PC-9 (cell line): Measurements from ENCODE around the gene C2orf69. TPM values are rescaled to one million over a fixed set of nuclear protein-coding genes. Genes with fewer than 3 reads are reported as not detected.

Experiments
- BruUV-seq: library from RNA; stranded (reverse); fragments of 400-500 nt; replicated peaks from 2 replicates; lab custom pipeline; 2021; lab: Mats Ljungman, UMichigan
- CTCF ChIA-PET: fragments of 300-600 bp; sonication (Branson Sonifier 250); formaldehyde crosslinking; loops from one replicate; lab custom pipeline; 2022; ENCODE audit warnings: antibody characterized with exemption; lab: Charles Lee
- POLR2A ChIA-PET: fragments of 300-600 bp; sonication (Branson Sonifier 250); formaldehyde crosslinking; loops from one replicate; lab custom pipeline; 2022; ENCODE audit warnings: antibody characterized with exemption; ENCODE audit not compliant: unreplicated experiment; lab: Charles Lee
- DNase-seq, 2 experiments: peaks; one replicate each; pipeline versions ENCODE4 v3.0.0 to v3.0.0-alpha.2; 2015 to 2022; ENCODE audit warnings: mixed read lengths in 1 of 2
- H2AFZ ChIP-seq: fragments of 200-600 bp; sonication (generic); 2 replicates; pipeline ENCODE4 v1.8.1; 2017; ENCODE audit warnings: antibody characterized with exemption
- H3F3A ChIP-seq: fragments of 200-600 bp; sonication (generic); 2 replicates; pipeline ENCODE4 v1.8.1; 2017; ENCODE audit warnings: antibody characterized with exemption, mild to moderate bottlenecking, low read depth; ENCODE audit not compliant: insufficient read depth
- H3K27ac ChIP-seq: fragments of 200-600 bp; sonication (generic); 2 replicates; pipeline ENCODE4 v1.6.1; 2016; ENCODE audit warnings: mixed run types
- H3K27me3 ChIP-seq: fragments of 200-600 bp; sonication (generic); 2 replicates; pipeline ENCODE4 v1.6.1; 2016; ENCODE audit warnings: low read depth, mixed run types; ENCODE audit not compliant: insufficient read depth
- H3K36me3 ChIP-seq: fragments of 200-600 bp; sonication (generic); 2 replicates; pipeline ENCODE4 v1.6.1; 2016; ENCODE audit warnings: low read depth, mixed run types
- H3K4me1 ChIP-seq: fragments of 200-600 bp; sonication (generic); replicated peaks from 2 replicates; pipeline ENCODE4 v1.6.1; 2016; ENCODE audit warnings: mixed run types; ENCODE audit not compliant: insufficient read depth
- H3K4me2 ChIP-seq: fragments of 200-600 bp; sonication (generic); 2 replicates; pipeline ENCODE4 v1.6.1; 2017; ENCODE audit warnings: mixed run types
- H3K4me3 ChIP-seq: fragments of 200-600 bp; sonication (generic); 2 replicates; pipeline ENCODE4 v1.6.1; 2016; ENCODE audit warnings: mixed run types
- H3K79me2 ChIP-seq: fragments of 200-600 bp; sonication (generic); 2 replicates; pipeline ENCODE4 v1.6.1; 2017; ENCODE audit warnings: low read depth, mixed run types
- H3K9me2 ChIP-seq: fragments of 200-600 bp; sonication (generic); 2 replicates; pipeline ENCODE4 v1.8.1; 2017; ENCODE audit warnings: mild to moderate bottlenecking; ENCODE audit not compliant: insufficient read depth
- H3K9me3 ChIP-seq: fragments of 200-600 bp; sonication (generic); 2 replicates; pipeline ENCODE4 v1.8.1; 2016; ENCODE audit warnings: low read depth; ENCODE audit not compliant: insufficient read depth
- H4K20me1 ChIP-seq: fragments of 200-600 bp; sonication (generic); 2 replicates; pipeline ENCODE4 v1.8.1; 2017; ENCODE audit not compliant: insufficient read depth
- CTCF ChIP-seq: fragments of 200-600 bp; sonication (generic); conservative IDR thresholded peaks from 2 replicates; pipeline ENCODE4 v1.6.1; 2017; ENCODE audit warnings: mixed run types, antibody characterized with exemption, mild to moderate bottlenecking, moderate library complexity
- EZH2 ChIP-seq: fragments of 200-600 bp; sonication (generic); IDR thresholded peaks from 2 replicates; pipeline ENCODE4 v1.8.0; 2017; ENCODE audit warnings: antibody characterized with exemption, low read depth
- intact Hi-C: fragments of 100-400 bp; cut with micrococcal nuclease; formaldehyde crosslinking; loops from one replicate; pipeline ENCODE4 v1.10.0; 2022; ENCODE audit not compliant: unreplicated experiment
- total RNA-seq: library from RNA; stranded (reverse); gene quantifications from 2 replicates; pipeline ENCODE4 v1.2.3, GENCODE V29; 2021

C2orf69 gene
- total RNA-seq, 1 experiment from 2014 or later: 14.1 TPM

DNA sequence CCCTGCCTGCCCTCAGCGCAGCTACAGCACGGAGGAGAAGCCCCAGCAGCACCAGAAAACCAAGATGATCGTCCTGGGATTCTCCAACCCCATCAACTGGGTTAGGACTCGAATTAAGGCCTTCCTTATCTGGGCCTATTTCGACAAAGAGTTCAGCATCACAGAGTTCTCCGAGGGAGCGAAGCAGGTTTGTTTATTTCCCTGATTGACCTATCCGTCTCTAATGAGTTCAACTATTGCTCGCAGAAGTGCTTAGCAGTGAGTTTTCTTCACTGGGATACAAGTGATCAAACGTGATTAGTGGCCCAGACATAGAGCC lies 44.9 kb downstream of the C2orf69 start:
- Histone ChIP-seq H3K9me3 (no peaks in the 10 kb centered on the region), H3K4me2 (peak overlapping the region; percentile 88)

GRCh38 chr2:199958014-199958413 lies 46.9 kb downstream of the C2orf69 start:
- Histone ChIP-seq H3K27me3 (no peaks in the 10 kb centered on the region), H3K79me2 (peaks cover 63% of the 10 kb centered on the region), H3K9me3 (no peaks in the 10 kb centered on the region), H3K9me2 (no peaks in the 10 kb centered on the region), H3K4me2 (peak overlapping the region; percentile 88; the same call in 1 of the 2 replicates), H4K20me1 (peaks cover 3% of the 10 kb centered on the region; the same call in 1 of the 2 replicates), H3K36me3 (peaks cover 21% of the 10 kb centered on the region), H3K4me3 (no peak overlapping the region), H3K4me1 (peaks cover 25% of the 10 kb centered on the region), H3K27ac (no peak overlapping the region), H3F3A (peaks cover 18% of the 10 kb centered on the region; the same call in 1 of the 2 replicates), H2AFZ (no peak overlapping the region)
- DNase-seq: no peak
- TF ChIP-seq EZH2 (no peak), CTCF (no peak)
- ChIA-PET POLR2A (interaction anchor here (0.7 kb wide), 1 partner anchor 405 kb away, joined by 3 read pairs; no protein-coding TSS in a partner anchor), CTCF (no interaction called here)
- no TSS peak for BruUV-seq
- intact Hi-C loops: no loop called here

More for the DNA sequence above, 44.9 kb downstream of the C2orf69 start:
- H4K20me1 ChIP-seq: peaks cover 4% of the 10 kb centered on the region; the same call in 1 of the 2 replicates
- peaks cover 79% of the 10 kb centered on the region for H3K79me2 ChIP-seq
- H3K4me1 ChIP-seq: peaks cover 28% of the 10 kb centered on the region
- peaks cover 18% of the 10 kb centered on the region; the same call in 1 of the 2 replicates for H3F3A ChIP-seq
- intact Hi-C loops: no loop called here
- peaks cover 18% of the 10 kb centered on the region for H3K36me3 ChIP-seq
- H3K27me3 ChIP-seq: no peaks in the 10 kb centered on the region
- ChIA-PET POLR2A (interaction anchor here (0.6 kb wide), 1 partner anchor 993 kb away, joined by 7 read pairs; no protein-coding TSS in a partner anchor), CTCF (no interaction called here)
- no TSS peak for BruUV-seq
- DNase-seq: no peak
- peak overlapping the region; percentile 92 for H3K4me3 ChIP-seq
- no peak for TF ChIP-seq EZH2
- H3K9me2 ChIP-seq: no peaks in the 10 kb centered on the region
- peak overlapping the region; percentile 95 for H2AFZ ChIP-seq
- peak overlapping the region; percentile 81 for H3K27ac ChIP-seq

- Histone ChIP-seq H3K9me3 (no peaks in the 10 kb centered on the region), H3K36me3 (peaks cover 32% of the 10 kb centered on the region), H3K27me3 (no peaks in the 10 kb centered on the region), H3K4me3 (no peak overlapping the region), H3K9me2 (no peaks in the 10 kb centered on the region), H2AFZ (no peak overlapping the region), H3F3A (no peaks in the 10 kb centered on the region), H3K4me1 (peaks cover 7% of the 10 kb centered on the region), H3K79me2 (peaks cover 22% of the 10 kb centered on the region), H4K20me1 (no peaks in the 10 kb centered on the region), H3K27ac (no peak overlapping the region), H3K4me2 (no peak overlapping the region)
- intact Hi-C loops: no loop called here
- no TSS peak for BruUV-seq
- DNase-seq: no peak
- POLR2A ChIA-PET: no interaction called here
- CTCF ChIA-PET: no interaction called here
- no peak for TF ChIP-seq EZH2
- TF ChIP-seq CTCF: no peak
These were observed 51.1 kb downstream of the C2orf69 start for GRCh38 chr2:199962203-199962602.

GRCh38 chr2:199966405-199966804 lies 55.3 kb downstream of the C2orf69 start:
- H3K4me1 ChIP-seq: no peaks in the 10 kb centered on the region
- H3K9me3 ChIP-seq: no peaks in the 10 kb centered on the region
- POLR2A ChIA-PET: no interaction called here
- no TSS peak for BruUV-seq
- TF ChIP-seq EZH2 (no peak), CTCF (no peak)
- DNase-seq: no peak
- H3K9me2 ChIP-seq: no peaks in the 10 kb centered on the region
- no peak overlapping the region for H3K4me3 ChIP-seq
- no peak overlapping the region for H2AFZ ChIP-seq
- intact Hi-C loops: no loop called here
- H3F3A ChIP-seq: no peaks in the 10 kb centered on the region
- H3K27me3 ChIP-seq: no peaks in the 10 kb centered on the region
- no peaks in the 10 kb centered on the region for H3K79me2 ChIP-seq
- no peaks in the 10 kb centered on the region for H4K20me1 ChIP-seq
- CTCF ChIA-PET: no interaction called here
- peaks cover 14% of the 10 kb centered on the region for H3K36me3 ChIP-seq
- no peak overlapping the region for H3K27ac ChIP-seq
- no peak overlapping the region for H3K4me2 ChIP-seq
